ENCODE results near the gene SERTAD3.

Gene SERTAD3

DNA sequence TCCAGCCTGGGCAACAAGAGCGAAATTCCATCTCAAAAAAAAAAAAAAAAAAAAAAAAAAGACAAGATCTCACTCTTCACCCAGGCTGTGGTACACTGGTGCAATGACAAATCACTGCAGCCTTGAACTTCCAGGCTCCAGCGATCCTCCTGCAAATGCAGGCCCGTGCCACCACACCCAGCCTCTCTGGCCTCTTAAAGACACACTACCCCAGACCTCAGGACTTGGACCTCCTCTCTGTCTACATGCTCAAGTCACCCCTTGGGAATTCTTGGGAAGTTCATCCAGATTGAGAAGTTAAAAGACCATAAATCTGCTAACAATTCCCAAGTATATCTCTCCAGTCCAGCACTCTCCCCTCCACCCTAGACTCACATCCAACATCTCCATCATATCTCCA, 43.6 kb downstream of the SERTAD3 start:
- no peak for DNase-seq (ENCODE audit: low read depth)
- H3K4me3 ChIP-seq (ENCODE audit: low read depth, low read length) = no peak overlapping the region
- no peak for TF ChIP-seq CTCF (IDR thresholded peaks at IDR 0.05; ENCODE audit: low read depth, low read length, missing control alignments)

GRCh38 chr19:40398417-40399131, 45.6 kb downstream of the SERTAD3 start:
- no peak for TF ChIP-seq CTCF (IDR thresholded peaks at IDR 0.05; ENCODE audit: low read depth, low read length, missing control alignments)
- no peak overlapping the region for H3K4me3 ChIP-seq (ENCODE audit: low read depth, low read length)
- DNase-seq (ENCODE audit: low read depth) = no peak

- DNase-seq (ENCODE audit: low read depth) = no peak
- no peak for TF ChIP-seq CTCF (IDR thresholded peaks at IDR 0.05; ENCODE audit: low read depth, low read length, missing control alignments)
- no peak overlapping the region for H3K4me3 ChIP-seq (ENCODE audit: low read depth, low read length)
These were observed 46.6 kb downstream of the SERTAD3 start for GRCh38 chr19:40397568-40397906.

DNA sequence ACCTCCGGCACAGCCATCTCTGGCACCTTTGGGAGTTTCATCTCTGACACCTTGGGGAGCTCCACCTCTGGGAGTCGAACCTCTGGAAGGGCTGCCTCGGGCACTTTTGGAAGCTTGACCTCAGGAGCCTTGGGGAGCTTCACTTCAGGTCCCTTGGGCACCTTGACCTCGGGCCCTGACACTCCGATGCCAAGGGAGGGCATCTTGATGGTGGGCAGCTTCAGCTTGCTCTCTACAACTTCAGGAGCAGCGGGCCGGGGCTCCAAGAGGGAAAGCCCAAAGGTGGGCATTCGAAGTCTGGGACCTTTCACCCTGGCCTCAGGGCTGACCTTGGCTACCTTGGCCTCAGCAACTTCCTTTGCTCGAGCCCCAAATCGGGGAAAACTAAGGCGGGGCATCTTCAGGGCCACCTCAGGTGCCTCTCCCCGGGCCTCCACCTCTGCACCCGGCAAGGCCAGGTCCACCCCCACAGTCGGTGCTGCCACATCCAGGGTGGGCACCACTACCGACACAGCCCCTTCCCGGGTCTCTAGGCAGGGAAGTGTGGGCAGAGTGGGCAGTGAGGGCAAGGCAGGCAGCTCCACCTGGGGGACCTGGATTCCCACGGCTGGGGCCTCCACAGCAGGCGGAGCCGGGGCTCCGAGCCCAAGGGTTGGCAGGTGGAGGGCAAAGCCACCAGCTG, 47.1 kb downstream of the SERTAD3 start:
- TF ChIP-seq CTCF (IDR thresholded peaks at IDR 0.05; ENCODE audit: low read depth, low read length, missing control alignments) = no peak
- no peak overlapping the region for H3K4me3 ChIP-seq (ENCODE audit: low read depth, low read length)
- DNase-seq (ENCODE audit: low read depth) = no peak

- H3K4me3 ChIP-seq (ENCODE audit: low read depth, low read length) = no peak overlapping the region
- DNase-seq (ENCODE audit: low read depth) = no peak
- no peak for TF ChIP-seq CTCF (IDR thresholded peaks at IDR 0.05; ENCODE audit: low read depth, low read length, missing control alignments)
These were observed 48.2 kb downstream of the SERTAD3 start for GRCh38 chr19:40395956-40396355.

- H3K4me3 ChIP-seq (ENCODE audit: low read depth, low read length) = no peak overlapping the region
- no peak for DNase-seq (ENCODE audit: low read depth)
- TF ChIP-seq CTCF (IDR thresholded peaks at IDR 0.05; ENCODE audit: low read depth, low read length, missing control alignments) = no peak
These were observed 49.3 kb downstream of the SERTAD3 start for GRCh38 chr19:40394816-40395210.
